PFSK-1 (cell line): ENCODE results near the gene RHBDD3. TPM values are rescaled to one million over a fixed set of nuclear protein-coding genes. Genes with fewer than 3 reads are reported as not detected.
A peak's percentile ranks its signal among the peaks of the same experiment; 100 is the strongest.

Source experiments
- FOXP2 ChIP-seq: optimal IDR thresholded peaks from 2 replicates; pipeline ENCODE3; 2011; ENCODE audit warnings: borderline replicate concordance, control low read depth, inconsistent platforms; ENCODE audit not compliant: insufficient read depth; ENCODE audit errors: extremely low read length, extremely low read depth
- POLR2AphosphoS5 ChIP-seq: IDR thresholded peaks from 2 replicates; pipeline ENCODE4 v1.6.1; 2012; ENCODE audit warnings: low read depth, mild to moderate bottlenecking, control low read depth, low read length, moderate library complexity
- REST ChIP-seq, 2 experiments: IDR thresholded peaks; 2 replicates each; pipeline versions ENCODE4 v1.6.1 to v1.8.0; 2011 to 2012; ENCODE audit warnings: low read depth in 2 of 2, low read length in 2 of 2, control low read depth in 1 of 2, inconsistent platforms in 1 of 2, mild to moderate bottlenecking in 1 of 2, moderate library complexity in 1 of 2; ENCODE audit not compliant: insufficient read depth in 1 of 2
- SIN3A ChIP-seq: IDR thresholded peaks from 2 replicates; pipeline ENCODE4 v1.6.1; 2012; ENCODE audit warnings: mild to moderate bottlenecking, low read length, moderate library complexity, borderline replicate concordance; ENCODE audit not compliant: insufficient read depth
- TAF1 ChIP-seq: IDR thresholded peaks from 2 replicates; pipeline ENCODE4 v1.6.1; 2012; ENCODE audit warnings: low read length, control low read depth, borderline replicate concordance; ENCODE audit not compliant: insufficient read depth
- polyA plus RNA-seq: library from polyadenylated mRNA; unstranded; fragments of >200 nt; gene quantifications from one replicate; pipeline ENCODE4 v1.2.1, GENCODE V29; 2012; ENCODE audit warnings: low read depth, missing spikeins; ENCODE audit not compliant: insufficient read length

The RHBDD3 gene
- polyA plus RNA-seq, result 37.0 TPM

- TF ChIP-seq SIN3A (0 out of 2 replicates have a peak, but pooled peaks have one; percentile 52), FOXP2 (peak; percentile 70), POLR2AphosphoS5 (peak; percentile 62), TAF1 (peak; percentile 86; the same call in 1 of the 2 replicates), REST (IDR thresholded peaks at IDR 0.05; ENCODE audit: insufficient read depth in 1 of 2, low read depth in 2 of 2, low read length in 2 of 2) (peak in 1 of 2 experiments; percentile 40; a peak in 1 of 4 replicates)
Measured at GRCh38 chr22:29267858-29268510, at the start of gene RHBDD3, which contains the start of gene EWSR1. Gene RHBDD3, minus strand, starts transcription at chr22:29267981. Its CDS starts 2,355 bp downstream, at chr22:29265626. Gene EWSR1, plus strand, starts transcription at chr22:29268268. Its CDS starts 69 bp downstream, at chr22:29268337.

- TF ChIP-seq FOXP2 (no peak), SIN3A (no peak)
Measured at GRCh38 chr22:29316141-29316828, 48.5 kb upstream of the RHBDD3 start.

GRCh38 chr22:29315286-29316140 lies 47.7 kb upstream of the RHBDD3 start, which contains the start of gene RASL10A:
Gene RASL10A, minus strand, starts transcription at chr22:29315697. Its CDS starts 451 bp downstream, at chr22:29315246.
- TF ChIP-seq SIN3A (no peak), POLR2AphosphoS5 (no peak)

GRCh38 chr22:29314537-29315285 lies 46.9 kb upstream of the RHBDD3 start:
- TF ChIP-seq SIN3A, result no peak
- no peak for TF ChIP-seq POLR2AphosphoS5
- no peak for TF ChIP-seq TAF1
- no peak for TF ChIP-seq REST (IDR thresholded peaks at IDR 0.05; ENCODE audit: insufficient read depth in 1 of 2, low read depth in 2 of 2, low read length in 2 of 2)
- TF ChIP-seq FOXP2, result no peak

GRCh38 chr22:29313576-29314466 lies 46.0 kb upstream of the RHBDD3 start:
- TF ChIP-seq POLR2AphosphoS5, result no peak
- TF ChIP-seq FOXP2, result no peak
- no peak for TF ChIP-seq REST (IDR thresholded peaks at IDR 0.05; ENCODE audit: insufficient read depth in 1 of 2, low read depth in 2 of 2, low read length in 2 of 2)
- TF ChIP-seq SIN3A, result no peak
- no peak for TF ChIP-seq TAF1
